LNCaP clone FGC (cell line): ENCODE measurements around the gene PIWIL4.

Experiments used
- DNase-seq: peaks from one replicate; pipeline ENCODE4 v3.0.0-alpha.2; 2011; ENCODE audit warnings: low read depth
- H3K4me3 ChIP-seq: 2 replicates; pipeline ENCODE4 v1.5.1; 2011; ENCODE audit warnings: mild to moderate bottlenecking, low read depth, low read length, control low read depth
- TF ChIP-seq, protein P1 (sequence below): IDR thresholded peaks from 2 replicates; pipeline ENCODE4 v1.5.1; 2012; ENCODE audit warnings: mild to moderate bottlenecking; ENCODE audit not compliant: control insufficient read depth, insufficient read depth; ENCODE audit errors: extremely low read depth

The PIWIL4 gene

DNA sequence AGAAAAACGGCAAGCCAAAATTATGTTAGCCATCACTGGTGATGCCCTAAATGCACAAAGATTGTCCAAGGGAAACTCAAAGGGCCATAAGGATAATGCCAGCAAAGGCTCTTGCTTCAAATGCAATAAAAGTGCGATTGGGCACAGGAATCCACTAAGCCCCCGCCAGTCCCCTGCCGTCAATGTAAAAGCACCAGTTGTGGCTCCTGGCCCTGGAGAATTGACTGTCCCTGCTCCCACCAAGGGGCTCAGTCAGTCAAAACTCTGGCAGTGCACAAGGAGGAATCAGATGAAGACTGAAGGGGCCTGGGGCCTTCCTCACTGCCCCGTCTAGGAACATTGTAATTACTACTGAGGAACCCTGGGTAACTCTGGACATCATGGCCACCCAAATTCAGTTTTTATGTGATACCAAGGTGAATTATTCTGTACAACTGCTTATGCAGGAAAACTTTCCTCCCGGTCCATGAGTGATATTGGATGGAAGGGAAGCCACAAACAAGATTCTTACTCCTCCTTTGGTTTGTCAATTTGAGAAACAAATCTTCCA, 85.6 kb downstream of the PIWIL4 start:
- TF ChIP-seq, protein P1, sequence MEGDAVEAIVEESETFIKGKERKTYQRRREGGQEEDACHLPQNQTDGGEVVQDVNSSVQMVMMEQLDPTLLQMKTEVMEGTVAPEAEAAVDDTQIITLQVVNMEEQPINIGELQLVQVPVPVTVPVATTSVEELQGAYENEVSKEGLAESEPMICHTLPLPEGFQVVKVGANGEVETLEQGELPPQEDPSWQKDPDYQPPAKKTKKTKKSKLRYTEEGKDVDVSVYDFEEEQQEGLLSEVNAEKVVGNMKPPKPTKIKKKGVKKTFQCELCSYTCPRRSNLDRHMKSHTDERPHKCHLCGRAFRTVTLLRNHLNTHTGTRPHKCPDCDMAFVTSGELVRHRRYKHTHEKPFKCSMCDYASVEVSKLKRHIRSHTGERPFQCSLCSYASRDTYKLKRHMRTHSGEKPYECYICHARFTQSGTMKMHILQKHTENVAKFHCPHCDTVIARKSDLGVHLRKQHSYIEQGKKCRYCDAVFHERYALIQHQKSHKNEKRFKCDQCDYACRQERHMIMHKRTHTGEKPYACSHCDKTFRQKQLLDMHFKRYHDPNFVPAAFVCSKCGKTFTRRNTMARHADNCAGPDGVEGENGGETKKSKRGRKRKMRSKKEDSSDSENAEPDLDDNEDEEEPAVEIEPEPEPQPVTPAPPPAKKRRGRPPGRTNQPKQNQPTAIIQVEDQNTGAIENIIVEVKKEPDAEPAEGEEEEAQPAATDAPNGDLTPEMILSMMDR, result no peak
- DNase-seq, result no peak
- H3K4me3 ChIP-seq, result no peak overlapping the region

DNA sequence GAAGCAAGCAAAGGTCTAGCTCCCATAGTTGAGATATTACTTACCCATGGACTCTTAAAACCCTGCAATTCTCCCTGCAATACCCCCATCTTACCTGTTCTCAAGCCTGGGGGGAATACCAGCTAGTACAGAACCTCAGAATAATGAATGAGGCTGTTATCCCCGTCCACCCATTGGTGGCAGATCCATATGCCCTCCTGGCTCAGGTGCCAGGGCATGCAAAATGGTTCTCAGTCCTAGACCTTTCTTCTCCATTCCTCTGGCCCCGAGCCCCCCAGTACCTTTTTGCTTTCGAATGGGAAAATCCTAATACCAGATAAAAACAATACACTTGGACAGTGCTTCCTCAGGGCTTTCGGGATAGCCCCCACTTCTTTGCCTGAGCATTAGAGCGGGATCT, 86.4 kb downstream of the PIWIL4 start:
- TF ChIP-seq, protein P1, result no peak
- DNase-seq, result no peak
- H3K4me3 ChIP-seq, result no peak overlapping the region

DNA sequence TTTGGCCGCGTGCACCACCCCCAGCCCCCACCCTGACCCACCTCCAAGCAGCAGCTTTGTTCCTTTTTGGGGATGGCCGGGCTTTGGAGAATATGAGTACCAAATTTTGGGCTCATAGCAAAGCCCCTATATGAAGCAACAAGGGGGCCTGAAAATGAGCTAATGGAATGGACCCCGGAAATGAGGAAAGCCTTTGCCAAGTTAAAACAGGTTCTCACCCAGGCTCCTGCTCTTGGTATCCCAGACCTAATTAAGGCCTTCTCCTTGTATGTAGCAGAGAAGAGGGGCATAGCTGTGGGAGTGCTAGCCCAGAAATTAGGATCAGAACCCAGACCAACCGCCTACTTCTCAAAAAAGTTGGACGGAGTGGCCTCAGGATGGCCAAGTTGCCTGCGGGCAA, 87.0 kb downstream of the PIWIL4 start:
- DNase-seq, result no peak
- TF ChIP-seq, protein P1, result no peak

DNA sequence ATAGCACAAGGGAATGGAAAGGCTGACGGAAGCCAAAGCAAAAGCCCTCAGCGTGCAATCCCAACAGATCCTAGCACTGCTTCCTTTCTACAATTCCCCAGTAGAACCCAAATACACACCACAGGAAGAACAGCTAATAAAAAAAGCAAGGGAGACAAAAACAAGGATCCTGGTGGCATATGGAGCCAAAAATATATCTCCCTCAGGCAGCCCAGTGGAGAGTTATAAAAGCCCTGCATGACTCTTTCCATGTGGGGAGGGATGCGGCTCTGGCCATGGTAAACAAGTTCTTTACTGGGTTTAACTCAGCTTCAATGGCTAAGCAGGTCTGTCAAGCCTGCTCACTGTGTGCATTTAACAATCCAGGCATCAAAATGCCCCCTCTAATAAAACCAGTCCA, 88.1 kb downstream of the PIWIL4 start:
- no peak overlapping the region for H3K4me3 ChIP-seq
- no peak for DNase-seq
- TF ChIP-seq, protein P1, result no peak

More for the DNA sequence above, 87.0 kb downstream of the PIWIL4 start:
- no peak overlapping the region for H3K4me3 ChIP-seq

DNA sequence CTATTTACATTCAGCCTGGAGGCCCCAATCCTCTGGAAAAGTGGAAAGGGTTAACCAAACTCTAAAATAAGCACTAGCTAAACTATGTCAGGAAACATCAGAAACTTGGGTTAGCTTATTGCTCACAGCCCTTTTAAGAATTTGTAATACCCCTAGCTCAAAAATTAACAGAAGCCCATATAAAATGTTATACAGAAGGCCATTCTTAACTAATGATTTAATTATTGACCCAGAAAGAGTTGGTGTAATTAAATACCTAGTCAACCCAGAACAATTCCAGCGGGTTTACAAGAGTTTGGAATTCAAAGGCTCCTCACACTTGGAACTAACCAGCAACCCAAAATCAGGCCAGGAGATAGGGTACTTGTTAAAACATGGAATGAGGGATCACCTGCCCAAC, 88.8 kb downstream of the PIWIL4 start:
- no peak overlapping the region for H3K4me3 ChIP-seq
- TF ChIP-seq, protein P1, result no peak
- no peak for DNase-seq

DNA sequence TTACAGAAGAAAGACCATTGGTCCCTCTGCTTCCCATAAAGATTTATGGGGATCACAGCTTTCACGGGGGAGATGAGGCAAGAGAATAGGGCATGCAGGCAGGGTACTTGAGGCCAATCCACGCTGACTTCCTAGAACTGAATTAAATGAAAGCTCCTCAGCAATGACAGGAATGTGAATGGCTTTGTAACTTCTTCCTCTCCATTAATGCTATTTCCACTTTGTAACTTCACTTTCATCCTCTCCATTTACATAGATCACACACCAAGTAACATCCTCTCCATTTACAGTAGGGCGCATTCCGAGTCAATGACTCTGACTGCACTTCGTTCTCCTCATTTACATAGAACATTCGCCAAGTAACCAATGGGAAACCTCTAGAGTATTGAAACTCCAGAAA, 89.8 kb downstream of the PIWIL4 start:
- no peak overlapping the region for H3K4me3 ChIP-seq
- no peak for DNase-seq
- TF ChIP-seq, protein P1, result no peak

DNA sequence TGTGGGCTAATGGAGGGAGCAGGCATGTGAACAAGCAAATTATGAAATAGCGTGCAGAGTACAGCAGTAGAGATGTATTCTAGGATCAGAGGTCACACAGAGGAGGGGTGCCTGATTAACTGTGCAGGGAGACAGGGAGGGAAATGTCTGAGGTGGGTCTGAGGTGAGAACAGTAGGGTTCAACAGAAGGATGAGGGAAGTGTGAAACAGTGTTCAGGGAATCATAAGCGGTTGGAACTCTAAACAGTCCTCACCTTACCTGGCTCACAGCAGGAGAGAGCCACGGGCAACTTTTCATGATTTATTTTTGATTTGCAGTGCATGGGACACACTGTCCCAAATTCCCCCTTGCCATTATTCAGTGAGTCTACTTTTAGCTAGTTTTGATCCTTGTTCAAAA, 90.5 kb downstream of the PIWIL4 start:
- TF ChIP-seq, protein P1, result no peak
- H3K4me3 ChIP-seq, result no peak overlapping the region
- DNase-seq, result no peak
